HFF-Myc (cell line): Measurements from ENCODE around the gene SGF29.
"Not testable (repeated sequence)": the region's sequence is repeated elsewhere in the genome, so short reads cannot be mapped to it uniquely, and the experiment has no call there.

ENCODE experiments used
- DNase-seq: peaks from one replicate; pipeline ENCODE4 v3.0.0-alpha.2; 2011; ENCODE audit warnings: low read depth; ENCODE audit errors: extremely low read depth
- H3K4me3 ChIP-seq: replicated peaks from 2 replicates; pipeline ENCODE4 v1.5.1; 2011; ENCODE audit warnings: low read depth, mild to moderate bottlenecking, control low read depth, low read length
- TF ChIP-seq, protein P1 (sequence below): IDR thresholded peaks from 2 replicates; pipeline ENCODE4 v1.5.1; 2012; ENCODE audit warnings: mild to moderate bottlenecking, low read depth, low read length, control low read depth; ENCODE audit errors: missing control alignments

Gene SGF29

DNA sequence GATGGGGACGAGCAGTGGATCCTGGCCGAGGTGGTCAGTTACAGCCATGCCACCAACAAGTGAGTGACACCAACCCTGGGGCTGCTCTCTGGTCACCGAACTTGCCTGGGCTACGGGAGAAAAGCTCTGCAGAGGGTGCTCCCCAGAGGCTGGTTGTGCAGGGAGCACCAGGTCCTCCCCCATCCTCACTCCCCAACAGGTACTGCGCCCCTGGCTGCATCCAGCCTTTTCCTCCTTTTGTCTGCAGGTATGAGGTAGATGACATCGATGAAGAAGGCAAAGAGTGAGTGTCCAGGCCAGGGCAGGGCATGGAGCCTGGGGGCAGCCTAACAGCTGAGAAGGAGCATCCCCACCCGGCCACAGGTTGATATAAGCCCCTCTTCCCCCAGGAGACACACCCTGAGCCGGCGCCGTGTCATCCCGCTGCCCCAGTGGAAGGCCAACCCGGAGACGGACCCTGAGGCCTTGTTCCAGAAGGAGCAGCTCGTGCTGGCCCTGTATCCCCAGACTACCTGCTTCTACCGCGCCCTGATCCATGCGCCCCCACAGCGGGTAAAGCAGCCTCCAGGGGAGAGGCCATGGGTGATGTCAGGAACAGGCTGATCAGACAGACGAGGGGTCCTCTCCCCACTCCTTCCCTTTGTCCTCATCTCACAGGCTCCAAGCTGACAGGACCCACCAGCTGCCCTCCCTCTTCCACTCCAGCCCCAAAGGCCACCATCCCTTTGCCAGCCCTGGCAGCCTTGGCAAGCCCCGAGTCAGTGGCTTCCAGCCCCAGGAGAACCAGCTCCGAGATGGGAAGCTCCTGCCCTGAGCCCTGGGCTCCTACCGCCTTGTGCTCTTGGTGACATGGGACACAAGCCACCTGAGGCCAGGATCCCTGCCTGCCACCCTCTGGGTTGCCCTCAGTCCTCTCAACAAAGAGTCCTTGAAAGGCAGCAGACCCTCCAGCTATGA is 36.9 kb downstream of the SGF29 start:
- TF ChIP-seq, protein P1, sequence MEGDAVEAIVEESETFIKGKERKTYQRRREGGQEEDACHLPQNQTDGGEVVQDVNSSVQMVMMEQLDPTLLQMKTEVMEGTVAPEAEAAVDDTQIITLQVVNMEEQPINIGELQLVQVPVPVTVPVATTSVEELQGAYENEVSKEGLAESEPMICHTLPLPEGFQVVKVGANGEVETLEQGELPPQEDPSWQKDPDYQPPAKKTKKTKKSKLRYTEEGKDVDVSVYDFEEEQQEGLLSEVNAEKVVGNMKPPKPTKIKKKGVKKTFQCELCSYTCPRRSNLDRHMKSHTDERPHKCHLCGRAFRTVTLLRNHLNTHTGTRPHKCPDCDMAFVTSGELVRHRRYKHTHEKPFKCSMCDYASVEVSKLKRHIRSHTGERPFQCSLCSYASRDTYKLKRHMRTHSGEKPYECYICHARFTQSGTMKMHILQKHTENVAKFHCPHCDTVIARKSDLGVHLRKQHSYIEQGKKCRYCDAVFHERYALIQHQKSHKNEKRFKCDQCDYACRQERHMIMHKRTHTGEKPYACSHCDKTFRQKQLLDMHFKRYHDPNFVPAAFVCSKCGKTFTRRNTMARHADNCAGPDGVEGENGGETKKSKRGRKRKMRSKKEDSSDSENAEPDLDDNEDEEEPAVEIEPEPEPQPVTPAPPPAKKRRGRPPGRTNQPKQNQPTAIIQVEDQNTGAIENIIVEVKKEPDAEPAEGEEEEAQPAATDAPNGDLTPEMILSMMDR = no peak
- H3K4me3 ChIP-seq = no peak overlapping the region
- DNase-seq = no peak

DNA sequence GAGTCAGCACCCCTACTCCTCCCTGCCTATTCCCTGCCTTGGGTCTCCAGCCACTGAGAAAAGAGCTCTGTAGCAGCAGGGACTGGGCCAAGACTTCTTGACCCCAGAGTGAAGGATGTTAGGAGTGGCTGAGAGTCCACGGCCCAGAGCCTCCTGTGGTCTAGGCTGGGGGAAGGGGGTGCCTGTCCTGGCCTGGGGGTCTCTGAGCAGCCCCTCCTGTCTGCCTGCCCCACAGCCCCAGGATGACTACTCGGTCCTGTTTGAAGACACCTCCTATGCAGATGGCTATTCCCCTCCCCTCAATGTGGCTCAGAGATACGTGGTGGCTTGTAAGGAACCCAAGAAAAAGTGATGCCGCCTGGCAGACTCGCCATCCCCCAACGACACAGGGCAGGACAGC is 37.6 kb downstream of the SGF29 start:
- no peak for DNase-seq
- no peak overlapping the region for H3K4me3 ChIP-seq
- TF ChIP-seq, protein P1 = no peak

DNA sequence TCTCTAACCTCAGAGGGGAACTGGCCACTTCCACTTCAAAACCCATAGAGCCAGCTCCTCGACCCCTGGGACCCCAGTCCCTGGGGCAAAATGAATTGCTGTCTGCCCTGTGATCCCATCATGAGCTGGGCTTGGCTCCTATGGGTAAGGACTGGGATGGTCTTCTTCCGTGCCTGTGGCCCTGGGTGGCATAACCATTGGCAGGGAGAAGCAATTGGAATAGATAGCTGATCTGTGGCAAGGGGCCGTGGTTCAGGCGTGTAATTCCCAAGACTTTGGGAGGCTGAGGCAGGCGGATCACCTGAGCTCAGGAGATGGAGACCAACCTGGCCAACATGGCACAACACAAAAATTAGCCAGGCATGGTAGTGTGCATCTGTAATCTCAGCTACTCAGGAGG is 38.8 kb downstream of the SGF29 start:
- DNase-seq = no peak
- no peak overlapping the region for H3K4me3 ChIP-seq
- TF ChIP-seq, protein P1 = no peak

DNA sequence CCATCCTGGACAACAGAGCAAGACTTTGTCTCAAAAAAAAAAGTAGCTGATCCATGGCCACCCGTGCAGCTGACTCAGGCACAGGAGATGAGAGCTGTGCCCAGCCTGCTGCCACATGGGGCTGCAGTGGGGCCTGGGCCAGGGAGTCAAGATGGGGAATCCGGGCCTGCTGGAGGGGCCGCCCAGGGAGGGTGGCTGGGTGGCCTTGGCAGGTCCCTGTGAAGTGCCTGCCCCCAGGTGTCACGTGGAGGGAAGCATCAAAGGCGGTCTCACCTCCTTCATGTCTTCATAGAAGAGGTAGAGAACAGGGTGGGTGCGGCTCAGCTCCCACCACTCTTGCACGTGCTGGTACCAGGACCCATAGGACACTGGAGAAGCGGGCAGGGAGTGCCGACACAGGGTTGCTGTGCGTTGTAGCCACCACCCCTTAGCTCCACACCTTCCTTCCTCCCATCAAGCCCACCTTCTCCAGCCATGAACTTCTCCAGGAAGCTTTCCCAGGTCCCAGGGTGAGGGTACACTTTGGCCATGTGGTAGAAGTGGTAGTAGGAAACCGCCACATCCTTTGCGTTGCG is 39.3 kb downstream of the SGF29 start:
- TF ChIP-seq, protein P1 = no peak
- no peak overlapping the region for H3K4me3 ChIP-seq

DNA sequence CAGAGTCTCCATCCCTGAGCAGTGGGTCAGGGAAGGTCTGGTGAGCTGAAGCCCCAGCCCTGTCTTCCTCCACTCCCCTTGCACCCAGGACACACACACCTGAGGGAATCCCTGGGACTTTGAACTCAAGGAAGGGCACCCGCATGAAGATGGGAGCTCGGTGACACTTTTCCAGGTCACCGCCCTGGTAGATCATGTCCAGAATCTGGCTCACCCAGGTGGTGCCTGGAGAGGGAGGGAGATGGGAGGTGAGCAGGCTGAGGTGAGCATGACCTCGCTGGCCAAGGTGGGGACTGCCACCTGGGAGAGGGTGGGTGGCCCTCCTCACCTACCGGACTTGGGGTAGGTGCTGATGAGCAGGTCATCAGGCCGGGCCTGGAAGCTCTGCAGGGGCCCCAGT is 41.7 kb downstream of the SGF29 start:
- not testable (repeated sequence) for DNase-seq, H3K4me3 ChIP-seq

More for the DNA sequence above, 39.3 kb downstream of the SGF29 start:
- DNase-seq = no peak

DNA sequence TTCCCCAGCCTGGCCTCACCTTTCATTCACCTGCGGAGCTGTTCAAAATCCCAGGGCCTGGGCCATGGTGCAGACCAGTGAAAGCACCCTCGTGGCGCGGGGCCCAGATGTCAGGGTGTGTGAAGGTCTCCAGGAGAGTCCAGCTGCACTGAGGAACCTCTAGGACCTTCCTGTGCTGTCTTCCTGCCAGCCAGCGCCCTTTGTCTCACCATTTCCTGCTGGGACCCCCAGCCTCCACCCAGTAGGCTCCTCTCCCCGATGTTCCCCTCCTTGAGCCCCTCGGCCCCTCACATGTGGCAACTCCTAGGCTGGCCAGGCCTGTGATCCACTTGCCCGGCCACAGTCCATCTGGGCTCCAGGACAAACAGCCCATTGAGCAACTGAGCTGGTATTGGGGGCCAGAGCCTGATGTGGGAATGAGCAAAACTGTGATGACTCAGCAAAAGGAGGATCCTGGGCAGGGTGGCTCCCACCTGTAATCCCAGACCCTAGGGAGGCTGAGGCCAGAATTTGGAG is 42.5 kb downstream of the SGF29 start:
- H3K4me3 ChIP-seq = no peak overlapping the region
- DNase-seq = no peak
- TF ChIP-seq, protein P1 = no peak
